Uterus (tissue), 2 donors: ENCODE data around the gene PPP2R2B.

Experiments used
- CTCF ChIP-seq, 4 experiments: fragments of 200-600 bp in 2 of 4; fragments of 450-650 bp in 2 of 4; sonication (generic) in 2 of 4; IDR thresholded peaks; one replicate each; pipeline ENCODE4 v1.5.1; 2016 to 2019; ENCODE audit warnings: antibody characterized with exemption in 4 of 4, mild to moderate bottlenecking in 2 of 4, moderate library complexity in 1 of 4
- POLR2A ChIP-seq, 2 donors: fragments of 450-650 bp; IDR thresholded peaks; one replicate each; pipeline ENCODE4 v1.6.1; 2016; ENCODE audit warnings: antibody characterized with exemption in 2 of 2, mild to moderate bottlenecking in 1 of 2, moderate library complexity in 1 of 2

GRCh38 chr5:146762830-146763229, 115.7 kb downstream of the PPP2R2B start:
- TF ChIP-seq CTCF (IDR thresholded peaks at IDR 0.05): no peak
- TF ChIP-seq POLR2A (IDR thresholded peaks at IDR 0.05): no peak
